NCI-H524 treated with DMSO at 0.1 percent for 48 hours (cell line): ENCODE results near the gene SLC1A2.

Experiments used
- DNase-seq: peaks from one replicate; lab custom pipeline; 2025; lab: John Stamatoyannopoulos, UW

SLC1A2 gene

GRCh38 chr11:35216962-35217678 is 202.2 kb downstream of the SLC1A2 start:
- no peak for DNase-seq

GRCh38 chr11:35215945-35216344 is 203.4 kb downstream of the SLC1A2 start:
- DNase-seq: no peak

GRCh38 chr11:35214792-35215193 is 204.6 kb downstream of the SLC1A2 start:
- DNase-seq: no peak

- DNase-seq: no peak
Measured at GRCh38 chr11:35214226-35214770, 205.1 kb downstream of the SLC1A2 start.

GRCh38 chr11:35211952-35212351 is 207.4 kb downstream of the SLC1A2 start:
- no peak for DNase-seq

- no peak for DNase-seq
Measured at GRCh38 chr11:35210876-35211546, 208.3 kb downstream of the SLC1A2 start.

- DNase-seq: no peak
Measured at GRCh38 chr11:35208795-35209194, 210.6 kb downstream of the SLC1A2 start.

GRCh38 chr11:35207471-35208403 is 211.6 kb downstream of the SLC1A2 start:
- DNase-seq: no peak

- no peak for DNase-seq
Measured at GRCh38 chr11:35206616-35207015, 212.7 kb downstream of the SLC1A2 start.

- DNase-seq: no peak
Measured at GRCh38 chr11:35204614-35205013, 214.7 kb downstream of the SLC1A2 start.
